ENCODE measurements around the gene TMOD1.

The TMOD1 gene

GRCh38 chr9:97475059-97475458 lies 26.4 kb upstream of the TMOD1 start:
- H3K36me3 ChIP-seq (ENCODE audit: control insufficient read depth in 2 of 2, insufficient read depth in 2 of 2, low read length in 2 of 2), result peaks cover 30 to 50% of the 10 kb centered on the region in 2 donors
- no peak overlapping the region for H3K9ac ChIP-seq (ENCODE audit: low read depth in 1 of 2, low read length in 2 of 2)
- H3K4me1 ChIP-seq (ENCODE audit: control insufficient read depth in 2 of 2, insufficient read depth in 2 of 2, low read length in 2 of 2), result no peaks in the 10 kb centered on the region
- no peak overlapping the region for H3K27ac ChIP-seq (ENCODE audit: low read depth in 2 of 2, low read length in 2 of 2)
- H3K27me3 ChIP-seq (ENCODE audit: control insufficient read depth in 2 of 2, insufficient read depth in 2 of 2, low read length in 2 of 2), result no peaks in the 10 kb centered on the region
- no peaks in the 10 kb centered on the region for H3K9me3 ChIP-seq (ENCODE audit: control insufficient read depth in 2 of 2, low read length in 2 of 2)
- no peak overlapping the region for H3K4me3 ChIP-seq (ENCODE audit: low read length in 2 of 2)

- H3K36me3 ChIP-seq (ENCODE audit: control insufficient read depth in 2 of 2, insufficient read depth in 2 of 2, low read length in 2 of 2), result peaks cover 32 to 58% of the 10 kb centered on the region in 2 donors
- H3K27me3 ChIP-seq (ENCODE audit: control insufficient read depth in 2 of 2, insufficient read depth in 2 of 2, low read length in 2 of 2), result no peaks in the 10 kb centered on the region
- no peak overlapping the region for H3K4me3 ChIP-seq (ENCODE audit: low read length in 2 of 2)
- no peak overlapping the region for H3K9ac ChIP-seq (ENCODE audit: low read depth in 1 of 2, low read length in 2 of 2)
- no peaks in the 10 kb centered on the region for H3K9me3 ChIP-seq (ENCODE audit: control insufficient read depth in 2 of 2, low read length in 2 of 2)
- H3K27ac ChIP-seq (ENCODE audit: low read depth in 2 of 2, low read length in 2 of 2), result no peak overlapping the region
- no peaks in the 10 kb centered on the region for H3K4me1 ChIP-seq (ENCODE audit: control insufficient read depth in 2 of 2, insufficient read depth in 2 of 2, low read length in 2 of 2)
Measured at GRCh38 chr9:97478301-97478981, 23.0 kb upstream of the TMOD1 start.

GRCh38 chr9:97479496-97480159 lies 21.8 kb upstream of the TMOD1 start:
- peaks cover 28 to 53% of the 10 kb centered on the region in 2 donors for H3K36me3 ChIP-seq (ENCODE audit: control insufficient read depth in 2 of 2, insufficient read depth in 2 of 2, low read length in 2 of 2)
- H3K4me1 ChIP-seq (ENCODE audit: control insufficient read depth in 2 of 2, insufficient read depth in 2 of 2, low read length in 2 of 2), result no peaks in the 10 kb centered on the region
- H3K27me3 ChIP-seq (ENCODE audit: control insufficient read depth in 2 of 2, insufficient read depth in 2 of 2, low read length in 2 of 2), result no peaks in the 10 kb centered on the region
- H3K4me3 ChIP-seq (ENCODE audit: low read length in 2 of 2), result no peak overlapping the region
- no peak overlapping the region for H3K27ac ChIP-seq (ENCODE audit: low read depth in 2 of 2, low read length in 2 of 2)
- no peaks in the 10 kb centered on the region for H3K9me3 ChIP-seq (ENCODE audit: control insufficient read depth in 2 of 2, low read length in 2 of 2)
- no peak overlapping the region for H3K9ac ChIP-seq (ENCODE audit: low read depth in 1 of 2, low read length in 2 of 2)

GRCh38 chr9:97480174-97480573 lies 21.3 kb upstream of the TMOD1 start:
- Histone ChIP-seq H3K9me3 (ENCODE audit: control insufficient read depth in 2 of 2, low read length in 2 of 2) (no peaks in the 10 kb centered on the region), H3K27me3 (ENCODE audit: control insufficient read depth in 2 of 2, insufficient read depth in 2 of 2, low read length in 2 of 2) (no peaks in the 10 kb centered on the region), H3K9ac (ENCODE audit: low read depth in 1 of 2, low read length in 2 of 2) (no peak overlapping the region), H3K27ac (ENCODE audit: low read depth in 2 of 2, low read length in 2 of 2) (no peak overlapping the region), H3K36me3 (ENCODE audit: control insufficient read depth in 2 of 2, insufficient read depth in 2 of 2, low read length in 2 of 2) (peaks cover 22 to 48% of the 10 kb centered on the region in 2 donors), H3K4me1 (ENCODE audit: control insufficient read depth in 2 of 2, insufficient read depth in 2 of 2, low read length in 2 of 2) (no peaks in the 10 kb centered on the region), H3K4me3 (ENCODE audit: low read length in 2 of 2) (no peak overlapping the region)

- Histone ChIP-seq H3K27ac (ENCODE audit: low read depth in 2 of 2, low read length in 2 of 2) (no peak overlapping the region), H3K4me1 (ENCODE audit: control insufficient read depth in 2 of 2, insufficient read depth in 2 of 2, low read length in 2 of 2) (no peaks in the 10 kb centered on the region), H3K9me3 (ENCODE audit: control insufficient read depth in 2 of 2, low read length in 2 of 2) (no peaks in the 10 kb centered on the region), H3K4me3 (ENCODE audit: low read length in 2 of 2) (no peak overlapping the region), H3K9ac (ENCODE audit: low read depth in 1 of 2, low read length in 2 of 2) (no peak overlapping the region), H3K27me3 (ENCODE audit: control insufficient read depth in 2 of 2, insufficient read depth in 2 of 2, low read length in 2 of 2) (no peaks in the 10 kb centered on the region), H3K36me3 (ENCODE audit: control insufficient read depth in 2 of 2, insufficient read depth in 2 of 2, low read length in 2 of 2) (peaks cover 19 to 47% of the 10 kb centered on the region in 2 donors)
Measured at GRCh38 chr9:97480749-97481148, 20.7 kb upstream of the TMOD1 start.

GRCh38 chr9:97484134-97484533 lies 17.3 kb upstream of the TMOD1 start:
- H3K9ac ChIP-seq (ENCODE audit: low read depth in 1 of 2, low read length in 2 of 2), result no peak overlapping the region
- H3K27me3 ChIP-seq (ENCODE audit: control insufficient read depth in 2 of 2, insufficient read depth in 2 of 2, low read length in 2 of 2), result no peaks in the 10 kb centered on the region
- no peaks in the 10 kb centered on the region for H3K4me1 ChIP-seq (ENCODE audit: control insufficient read depth in 2 of 2, insufficient read depth in 2 of 2, low read length in 2 of 2)
- no peak overlapping the region for H3K27ac ChIP-seq (ENCODE audit: low read depth in 2 of 2, low read length in 2 of 2)
- no peak overlapping the region for H3K4me3 ChIP-seq (ENCODE audit: low read length in 2 of 2)
- peaks cover 35 to 50% of the 10 kb centered on the region in 2 donors for H3K36me3 ChIP-seq (ENCODE audit: control insufficient read depth in 2 of 2, insufficient read depth in 2 of 2, low read length in 2 of 2)
- H3K9me3 ChIP-seq (ENCODE audit: control insufficient read depth in 2 of 2, low read length in 2 of 2), result no peaks in the 10 kb centered on the region

GRCh38 chr9:97487107-97487506 lies 14.4 kb upstream of the TMOD1 start:
- no peak overlapping the region for H3K4me3 ChIP-seq (ENCODE audit: low read length in 2 of 2)
- H3K27ac ChIP-seq (ENCODE audit: low read depth in 2 of 2, low read length in 2 of 2), result no peak overlapping the region
- peaks cover 29 to 31% of the 10 kb centered on the region in 2 donors for H3K36me3 ChIP-seq (ENCODE audit: control insufficient read depth in 2 of 2, insufficient read depth in 2 of 2, low read length in 2 of 2)
- no peaks in the 10 kb centered on the region for H3K4me1 ChIP-seq (ENCODE audit: control insufficient read depth in 2 of 2, insufficient read depth in 2 of 2, low read length in 2 of 2)
- no peaks in the 10 kb centered on the region for H3K9me3 ChIP-seq (ENCODE audit: control insufficient read depth in 2 of 2, low read length in 2 of 2)
- no peaks in the 10 kb centered on the region for H3K27me3 ChIP-seq (ENCODE audit: control insufficient read depth in 2 of 2, insufficient read depth in 2 of 2, low read length in 2 of 2)
- H3K9ac ChIP-seq (ENCODE audit: low read depth in 1 of 2, low read length in 2 of 2), result no peak overlapping the region

- H3K36me3 ChIP-seq (ENCODE audit: control insufficient read depth in 2 of 2, insufficient read depth in 2 of 2, low read length in 2 of 2), result peaks cover 30% of the 10 kb centered on the region in 2 donors
- no peaks in the 10 kb centered on the region for H3K9me3 ChIP-seq (ENCODE audit: control insufficient read depth in 2 of 2, low read length in 2 of 2)
- no peak overlapping the region for H3K4me3 ChIP-seq (ENCODE audit: low read length in 2 of 2)
- H3K9ac ChIP-seq (ENCODE audit: low read depth in 1 of 2, low read length in 2 of 2), result no peak overlapping the region
- H3K27ac ChIP-seq (ENCODE audit: low read depth in 2 of 2, low read length in 2 of 2), result no peak overlapping the region
- H3K4me1 ChIP-seq (ENCODE audit: control insufficient read depth in 2 of 2, insufficient read depth in 2 of 2, low read length in 2 of 2), result no peaks in the 10 kb centered on the region
- no peaks in the 10 kb centered on the region for H3K27me3 ChIP-seq (ENCODE audit: control insufficient read depth in 2 of 2, insufficient read depth in 2 of 2, low read length in 2 of 2)
Measured at GRCh38 chr9:97487861-97488260, 13.6 kb upstream of the TMOD1 start.

GRCh38 chr9:97491216-97491999 lies 10.1 kb upstream of the TMOD1 start:
- H3K27me3 ChIP-seq (ENCODE audit: control insufficient read depth in 2 of 2, insufficient read depth in 2 of 2, low read length in 2 of 2), result no peaks in the 10 kb centered on the region
- no peak overlapping the region for H3K9ac ChIP-seq (ENCODE audit: low read depth in 1 of 2, low read length in 2 of 2)
- no peaks in the 10 kb centered on the region for H3K9me3 ChIP-seq (ENCODE audit: control insufficient read depth in 2 of 2, low read length in 2 of 2)
- H3K4me1 ChIP-seq (ENCODE audit: control insufficient read depth in 2 of 2, insufficient read depth in 2 of 2, low read length in 2 of 2), result no peaks in the 10 kb centered on the region
- H3K36me3 ChIP-seq (ENCODE audit: control insufficient read depth in 2 of 2, insufficient read depth in 2 of 2, low read length in 2 of 2), result peaks cover 25 to 26% of the 10 kb centered on the region in 2 donors
- no peak overlapping the region for H3K27ac ChIP-seq (ENCODE audit: low read depth in 2 of 2, low read length in 2 of 2)
- H3K4me3 ChIP-seq (ENCODE audit: low read length in 2 of 2), result no peak overlapping the region

Measured in mucosa of rectum (tissue), 2 donors.